GM19351 (cell line): ENCODE results near the gene DIP2C.
"Not testable (repeated sequence)": the region's sequence is repeated elsewhere in the genome, so short reads cannot be mapped to it uniquely, and the experiment has no call there.

Experiments used
- ATAC-seq: cut with Tn5 transposase; IDR thresholded peaks from one replicate; pipeline ENCODE4 v1.9.1; 2021; ENCODE audit warnings: mild to moderate bottlenecking, moderate library complexity; ENCODE audit not compliant: unreplicated experiment

Gene DIP2C

GRCh38 chr10:615583-616152, 73.8 kb downstream of the DIP2C start:
- ATAC-seq, result no peak

GRCh38 chr10:614790-615582, 74.5 kb downstream of the DIP2C start:
- ATAC-seq, result no peak

- no peak for ATAC-seq
These were observed 75.2 kb downstream of the DIP2C start for GRCh38 chr10:614139-614711.

- no peak for ATAC-seq
These were observed 76.0 kb downstream of the DIP2C start for GRCh38 chr10:613271-614138.

GRCh38 chr10:612696-613095, 76.8 kb downstream of the DIP2C start:
- no peak for ATAC-seq

GRCh38 chr10:610642-611305, 78.7 kb downstream of the DIP2C start:
- not testable (repeated sequence) for ATAC-seq

GRCh38 chr10:609868-610545, 79.5 kb downstream of the DIP2C start:
- no peak for ATAC-seq

- no peak for ATAC-seq
These were observed 80.2 kb downstream of the DIP2C start for GRCh38 chr10:609262-609658.

- ATAC-seq, result no peak
These were observed 80.9 kb downstream of the DIP2C start for GRCh38 chr10:608331-609261.

GRCh38 chr10:607545-608185, 81.8 kb downstream of the DIP2C start:
- ATAC-seq, result no peak

GRCh38 chr10:606762-607544, 82.5 kb downstream of the DIP2C start:
- no peak for ATAC-seq

GRCh38 chr10:605632-606325, 83.7 kb downstream of the DIP2C start:
- no peak for ATAC-seq

GRCh38 chr10:604716-605631, 84.5 kb downstream of the DIP2C start:
- no peak for ATAC-seq

GRCh38 chr10:603745-604144, 85.7 kb downstream of the DIP2C start:
- ATAC-seq, result no peak

- no peak for ATAC-seq
These were observed 87.0 kb downstream of the DIP2C start for GRCh38 chr10:602391-603005.

- no peak for ATAC-seq
These were observed 87.9 kb downstream of the DIP2C start for GRCh38 chr10:601660-601963.
